HG03520 (cell line): Measurements from ENCODE around the gene PIGQ.

Source experiments
- ATAC-seq: cut with Tn5 transposase; IDR thresholded peaks from one replicate; pipeline ENCODE4 v1.9.1; 2021; ENCODE audit warnings: mild to moderate bottlenecking, moderate library complexity; ENCODE audit not compliant: unreplicated experiment

The PIGQ gene

GRCh38 chr16:533391-534123, 36.2 kb upstream of the PIGQ start:
- no peak for ATAC-seq

GRCh38 chr16:534135-534534, 35.6 kb upstream of the PIGQ start:
- no peak for ATAC-seq

GRCh38 chr16:534856-535445, 34.8 kb upstream of the PIGQ start:
- ATAC-seq, result no peak

- no peak for ATAC-seq
Observed at GRCh38 chr16:535446-536405, 34.0 kb upstream of the PIGQ start.

GRCh38 chr16:536746-537145, 33.0 kb upstream of the PIGQ start:
- ATAC-seq, result no peak

- no peak for ATAC-seq
Observed at GRCh38 chr16:537415-538335, 32.1 kb upstream of the PIGQ start.

GRCh38 chr16:539901-540530, 29.8 kb upstream of the PIGQ start:
- no peak for ATAC-seq

GRCh38 chr16:540645-541340, 29.0 kb upstream of the PIGQ start:
- ATAC-seq, result no peak

- ATAC-seq, result no peak
Observed at GRCh38 chr16:543301-544164, 26.2 kb upstream of the PIGQ start.

- no peak for ATAC-seq
Observed at GRCh38 chr16:544517-544916, 25.3 kb upstream of the PIGQ start.

GRCh38 chr16:546909-547770, 22.6 kb upstream of the PIGQ start:
- ATAC-seq, result no peak

- no peak for ATAC-seq
Observed at GRCh38 chr16:548586-548985, 21.2 kb upstream of the PIGQ start.

GRCh38 chr16:549544-550263, 20.1 kb upstream of the PIGQ start:
- ATAC-seq, result no peak

GRCh38 chr16:551210-551609, 18.6 kb upstream of the PIGQ start:
- no peak for ATAC-seq

- ATAC-seq, result no peak
Observed at GRCh38 chr16:552171-552570, 17.6 kb upstream of the PIGQ start.

- ATAC-seq, result no peak
Observed at GRCh38 chr16:553601-554296, 16.0 kb upstream of the PIGQ start.

GRCh38 chr16:554297-554621, 15.5 kb upstream of the PIGQ start:
- ATAC-seq, result no peak
